ENCODE measurements around the gene SMAD3. TPM values are rescaled to one million over a fixed set of nuclear protein-coding genes. Genes with fewer than 3 reads are reported as not detected.
"Not testable (repeated sequence)": the region's sequence is repeated elsewhere in the genome, so short reads cannot be mapped to it uniquely, and the experiment has no call there.

Gene SMAD3
- 5.4 and 12.0 TPM in 2 replicates for total RNA-seq

DNA sequence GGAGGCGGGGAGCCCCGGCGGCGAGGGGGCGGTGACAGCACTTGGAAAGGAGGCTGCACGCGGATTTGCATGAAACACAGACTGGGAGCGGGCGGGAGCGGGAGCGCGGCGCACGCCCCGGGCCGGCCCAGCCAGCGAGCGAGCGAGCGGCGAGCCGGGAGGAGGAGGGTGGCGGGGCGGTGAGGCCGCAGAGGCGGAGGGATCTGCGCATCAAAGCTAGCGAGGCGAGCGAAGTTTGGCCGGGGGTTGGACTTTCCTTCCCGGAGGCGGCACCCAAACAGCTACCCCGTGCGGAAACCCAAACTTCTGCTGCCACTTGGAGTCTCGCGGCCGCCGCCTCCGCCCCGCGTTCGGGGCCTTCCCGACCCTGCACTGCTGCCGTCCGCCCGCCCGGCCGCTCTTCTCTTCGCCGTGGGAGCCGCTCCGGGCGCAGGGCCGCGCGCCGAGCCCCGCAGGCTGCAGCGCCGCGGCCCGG is at the start of gene SMAD3:
Gene SMAD3 (plus strand): TSS at position 72 of the 475 bp plus-strand sequence. CDS start 553 bp downstream, outside the sequence.
- DNase-seq (ENCODE audit: low read depth in 2 of 2) = peak; percentile 94 to 97

DNA sequence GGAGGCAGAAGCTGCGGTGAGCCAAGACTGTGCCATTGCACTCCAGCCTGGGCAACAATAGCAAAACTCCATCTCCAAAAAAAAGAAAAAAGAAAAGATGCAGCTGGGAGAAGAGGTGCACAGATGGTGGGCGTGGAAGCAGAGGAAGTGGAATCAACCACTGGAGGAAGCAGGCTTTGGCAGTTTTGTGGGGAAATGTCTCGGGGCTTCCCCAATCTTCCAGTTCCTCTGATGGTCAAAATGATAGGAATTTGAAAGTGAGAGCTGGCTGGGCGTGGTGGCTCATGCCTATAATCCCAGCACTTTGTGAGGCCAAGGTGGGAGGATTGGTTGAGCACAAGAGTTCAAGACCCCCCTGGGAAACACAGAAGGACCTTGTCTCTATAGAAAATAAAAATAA is 48.1 kb upstream of the SMAD3 start:
- DNase-seq (ENCODE audit: low read depth in 2 of 2) = peak in 1 of 2 donors; percentile 67

DNA sequence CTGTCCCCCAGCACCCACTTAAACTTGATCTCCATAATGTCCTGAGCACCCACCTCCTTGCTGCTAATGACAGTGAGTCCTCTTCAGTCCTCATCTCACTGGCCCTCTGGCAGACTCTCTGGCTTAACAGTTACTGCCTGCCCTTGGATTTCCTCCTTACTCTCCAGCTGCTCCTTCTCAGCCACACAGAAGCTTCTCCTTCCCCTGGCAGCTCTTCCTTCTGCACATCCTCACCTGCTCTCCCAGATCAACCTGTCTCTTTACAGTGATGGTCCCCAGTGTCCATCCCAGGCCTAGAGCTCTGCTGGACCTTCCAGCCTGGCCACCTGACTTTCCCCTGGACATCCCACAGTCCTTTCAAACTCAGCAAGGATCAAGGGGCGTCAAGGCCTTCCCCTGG is 47.4 kb upstream of the SMAD3 start:
- no peak for DNase-seq (ENCODE audit: low read depth in 2 of 2)

DNA sequence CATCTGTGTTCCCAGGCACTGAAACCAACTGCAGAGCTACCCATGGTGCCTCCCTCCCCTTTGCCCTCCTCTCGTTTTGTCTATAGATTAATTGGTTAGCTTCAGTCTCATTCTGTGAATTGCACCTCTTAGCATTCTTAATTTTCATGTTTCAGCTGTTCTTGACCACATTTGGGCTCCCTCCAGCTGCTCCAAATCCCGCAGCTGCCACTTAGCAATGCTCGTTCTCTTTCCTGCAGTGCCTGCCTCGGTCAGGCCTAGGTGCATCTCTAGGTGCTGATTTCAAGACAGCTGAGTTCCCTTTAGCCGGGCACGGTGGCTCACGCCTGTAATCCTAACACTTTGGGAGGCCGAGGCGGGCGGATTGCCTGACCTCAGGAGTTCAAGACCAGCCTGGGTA is 47.0 kb upstream of the SMAD3 start:
- no peak for DNase-seq (ENCODE audit: low read depth in 2 of 2)

DNA sequence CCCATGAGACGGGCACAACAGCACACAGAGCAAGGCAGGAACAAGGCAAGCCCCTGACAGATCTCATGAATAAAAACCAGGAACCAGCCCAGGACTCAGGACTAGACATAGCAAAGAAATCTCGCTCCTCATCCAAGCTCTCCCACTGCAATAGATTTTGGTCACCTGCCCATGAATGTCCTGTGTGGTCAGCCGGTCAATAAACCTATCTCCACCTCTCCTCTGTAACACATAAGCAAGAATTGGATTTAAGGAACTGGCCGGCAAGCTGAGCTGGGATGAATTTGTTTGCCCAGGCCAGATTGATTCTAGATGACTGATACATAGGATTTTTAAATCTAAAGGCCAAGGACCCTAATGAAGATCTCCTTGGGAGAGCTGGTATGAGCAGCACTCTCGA is 46.3 kb upstream of the SMAD3 start:
- no peak for DNase-seq (ENCODE audit: low read depth in 2 of 2)

DNA sequence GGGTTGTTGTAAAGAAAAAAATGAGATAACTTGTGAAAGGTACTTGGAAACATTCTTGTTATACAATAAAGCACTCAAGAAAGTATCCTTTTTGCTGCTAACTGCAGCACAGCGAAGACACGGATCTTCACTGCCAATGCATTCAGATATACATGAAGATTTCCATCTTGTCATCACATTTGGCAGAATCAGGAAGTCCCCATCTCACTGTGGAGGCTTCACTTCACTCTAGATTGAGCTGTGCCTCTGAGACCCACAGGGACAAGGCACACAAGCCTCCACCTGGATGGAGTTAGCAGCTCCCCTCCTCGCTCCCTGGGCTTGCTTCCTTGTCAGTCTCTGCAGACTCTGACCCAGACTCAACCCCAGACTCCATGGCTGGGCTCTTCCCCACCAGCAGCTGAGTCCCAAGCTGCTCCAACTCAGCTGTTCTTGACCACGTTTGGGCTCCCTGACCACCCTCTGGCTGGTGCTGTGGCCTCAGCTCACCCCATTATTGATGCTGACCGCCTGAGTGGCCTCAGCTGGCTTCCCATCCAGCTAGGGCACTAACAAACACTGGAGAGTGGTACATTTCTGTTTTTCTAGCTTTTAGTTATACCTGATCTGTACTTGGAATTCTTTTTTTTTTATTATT is 45.4 kb upstream of the SMAD3 start:
- DNase-seq (ENCODE audit: low read depth in 2 of 2) = no peak

DNA sequence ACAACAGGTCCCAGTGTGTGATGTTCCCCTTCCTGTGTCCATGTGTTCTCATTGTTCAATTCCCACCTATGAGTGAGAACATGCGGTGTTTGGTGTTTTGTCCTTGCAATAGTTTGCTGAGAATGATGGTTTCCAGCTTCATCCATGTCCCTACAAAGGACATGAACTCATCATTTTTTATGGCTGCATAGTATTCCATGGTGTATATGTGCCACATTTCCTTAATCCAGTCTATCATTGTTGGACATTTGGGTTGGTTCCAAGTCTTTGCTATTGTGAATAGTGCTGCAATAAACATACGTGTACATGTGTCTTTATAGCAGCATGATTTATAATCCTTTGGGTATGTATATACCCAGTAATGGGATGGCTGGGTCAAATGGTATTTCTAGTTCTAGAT is 44.7 kb upstream of the SMAD3 start:
- DNase-seq (ENCODE audit: low read depth in 2 of 2) = not testable (repeated sequence)

DNA sequence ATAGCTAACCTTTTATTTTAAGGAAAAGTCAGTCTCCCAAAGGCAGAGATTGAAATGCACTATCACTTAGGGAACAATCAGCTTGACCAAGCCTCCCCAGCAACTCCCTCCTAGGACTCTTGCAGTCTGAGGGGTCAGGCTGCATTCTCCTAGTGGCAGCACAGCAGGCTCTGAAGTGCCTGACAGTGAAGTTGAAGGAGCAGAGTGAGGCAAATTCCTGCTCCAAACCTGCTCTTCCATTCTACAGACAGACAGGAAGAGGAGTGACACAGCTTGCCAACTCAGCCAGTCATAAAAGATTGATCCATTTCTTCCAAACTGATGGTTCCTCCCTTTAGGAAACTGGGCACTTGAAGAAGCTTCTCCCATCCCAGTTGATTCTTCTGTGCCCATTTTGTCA is 43.9 kb upstream of the SMAD3 start:
- DNase-seq (ENCODE audit: low read depth in 2 of 2) = peak in 1 of 2 donors; percentile 31

DNA sequence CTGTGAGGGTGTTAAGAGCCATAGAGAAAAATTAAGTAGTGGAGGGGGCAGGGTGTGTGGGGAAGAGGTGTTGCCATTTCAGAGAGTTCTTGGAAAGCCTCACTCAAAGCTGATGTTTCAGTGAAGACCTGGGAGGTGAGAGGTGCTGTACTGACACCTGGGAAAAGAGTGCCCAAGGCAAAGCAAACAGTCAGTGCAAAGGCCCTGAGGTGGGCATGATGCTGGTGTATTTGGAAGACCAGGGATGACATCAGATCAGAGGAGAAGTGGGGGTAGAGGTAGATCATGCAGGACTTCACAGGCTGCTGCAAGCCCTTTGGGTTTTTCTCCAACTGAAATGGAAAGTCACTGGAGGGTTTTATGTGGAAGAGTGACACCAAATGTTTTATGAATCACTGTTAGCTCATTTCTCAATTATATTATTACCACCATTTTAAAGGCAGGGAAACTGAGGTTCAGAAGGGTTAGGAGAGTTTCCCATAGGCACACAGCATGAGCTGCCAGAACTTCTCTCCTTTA is 42.8 kb upstream of the SMAD3 start:
- DNase-seq (ENCODE audit: low read depth in 2 of 2) = no peak

DNA sequence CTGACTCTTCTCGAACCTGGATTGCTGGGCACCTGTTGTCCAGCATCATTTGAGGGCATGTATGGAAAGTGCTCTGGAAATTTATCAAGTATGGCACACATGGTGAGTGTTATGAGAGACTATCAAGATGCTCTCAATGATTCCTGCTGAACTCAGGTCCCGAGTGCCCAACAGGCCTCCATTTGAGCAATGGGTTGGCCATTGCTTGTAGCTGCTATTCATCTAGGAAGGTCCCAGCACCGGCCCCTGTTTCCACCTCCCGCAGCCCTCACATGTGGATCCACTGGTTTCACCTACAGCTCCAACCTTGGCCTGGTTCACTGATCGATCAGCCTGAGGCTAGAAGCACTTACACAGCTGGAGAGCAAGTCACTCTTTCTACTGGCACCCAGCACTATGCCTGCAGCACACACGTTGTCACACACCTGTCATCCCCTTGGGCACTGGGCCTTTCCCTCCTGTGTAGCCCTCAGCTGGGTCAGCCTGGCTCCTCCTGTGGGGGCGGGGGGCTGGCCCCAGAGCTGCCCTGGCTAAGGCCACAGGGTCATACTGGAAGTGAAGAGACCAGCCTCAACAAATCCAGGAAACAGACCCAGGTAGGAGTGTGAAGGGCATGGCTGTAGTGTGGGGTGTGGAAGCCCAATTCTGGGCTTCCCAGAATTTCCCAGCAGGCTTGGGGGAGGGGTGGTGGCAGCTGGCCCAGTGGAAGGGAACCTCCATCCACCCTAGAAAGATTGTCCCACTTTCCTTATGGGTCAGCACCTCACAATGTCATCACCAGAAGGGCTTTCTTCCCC is 41.7 kb upstream of the SMAD3 start:
- no peak for DNase-seq (ENCODE audit: low read depth in 2 of 2)

DNA sequence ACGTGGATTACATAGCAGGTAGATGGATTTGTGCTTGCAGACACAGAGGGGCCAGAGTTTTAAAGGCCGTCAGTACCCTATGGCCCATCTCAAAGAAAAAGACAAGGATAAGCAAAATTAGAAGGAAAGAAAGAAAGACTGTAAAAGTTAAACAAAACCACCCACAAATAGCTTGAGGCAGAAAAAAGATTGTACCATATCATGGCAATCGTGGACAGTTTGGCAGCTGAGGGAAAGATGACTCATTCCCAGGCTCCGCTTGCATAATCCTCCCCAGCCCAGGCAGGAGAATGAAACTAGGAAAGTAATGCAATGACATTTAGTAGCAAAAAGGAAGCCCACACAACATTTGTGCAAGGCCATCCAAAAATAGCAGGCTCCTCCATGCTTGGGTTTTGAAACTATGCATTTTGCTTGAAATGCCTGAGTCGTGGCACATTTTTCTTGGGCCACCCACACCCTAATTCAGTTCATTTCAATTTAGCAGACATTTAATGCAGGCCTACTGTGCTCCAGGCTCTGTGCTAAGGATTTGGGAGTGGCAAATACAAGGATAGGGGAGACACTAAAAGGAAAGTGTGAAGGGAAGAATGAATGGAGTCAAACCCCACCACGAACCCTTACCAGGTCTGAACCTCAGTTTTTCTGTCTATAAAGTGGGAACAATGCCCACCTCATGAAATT is 40.9 kb upstream of the SMAD3 start:
- DNase-seq (ENCODE audit: low read depth in 2 of 2) = peak; percentile 92 to 94

DNA sequence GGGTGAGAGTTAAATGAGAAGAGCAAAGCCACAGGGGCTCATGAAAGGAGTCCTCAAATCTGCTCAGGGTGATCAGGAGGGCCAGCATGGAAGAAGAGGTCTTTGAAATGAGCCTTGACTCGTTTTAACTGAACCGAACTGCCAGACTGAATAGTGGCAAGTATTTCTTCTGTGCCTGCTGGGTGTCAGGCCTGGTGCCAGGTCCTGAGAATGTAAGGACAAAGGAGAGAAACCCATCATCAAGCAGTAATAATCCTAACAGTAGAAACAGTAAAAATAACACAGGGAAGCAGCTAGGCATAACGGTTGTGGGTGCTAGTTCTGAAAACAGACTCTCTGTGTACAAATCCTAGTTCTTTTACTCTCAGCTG is 40.4 kb upstream of the SMAD3 start:
- no peak for DNase-seq (ENCODE audit: low read depth in 2 of 2)

DNA sequence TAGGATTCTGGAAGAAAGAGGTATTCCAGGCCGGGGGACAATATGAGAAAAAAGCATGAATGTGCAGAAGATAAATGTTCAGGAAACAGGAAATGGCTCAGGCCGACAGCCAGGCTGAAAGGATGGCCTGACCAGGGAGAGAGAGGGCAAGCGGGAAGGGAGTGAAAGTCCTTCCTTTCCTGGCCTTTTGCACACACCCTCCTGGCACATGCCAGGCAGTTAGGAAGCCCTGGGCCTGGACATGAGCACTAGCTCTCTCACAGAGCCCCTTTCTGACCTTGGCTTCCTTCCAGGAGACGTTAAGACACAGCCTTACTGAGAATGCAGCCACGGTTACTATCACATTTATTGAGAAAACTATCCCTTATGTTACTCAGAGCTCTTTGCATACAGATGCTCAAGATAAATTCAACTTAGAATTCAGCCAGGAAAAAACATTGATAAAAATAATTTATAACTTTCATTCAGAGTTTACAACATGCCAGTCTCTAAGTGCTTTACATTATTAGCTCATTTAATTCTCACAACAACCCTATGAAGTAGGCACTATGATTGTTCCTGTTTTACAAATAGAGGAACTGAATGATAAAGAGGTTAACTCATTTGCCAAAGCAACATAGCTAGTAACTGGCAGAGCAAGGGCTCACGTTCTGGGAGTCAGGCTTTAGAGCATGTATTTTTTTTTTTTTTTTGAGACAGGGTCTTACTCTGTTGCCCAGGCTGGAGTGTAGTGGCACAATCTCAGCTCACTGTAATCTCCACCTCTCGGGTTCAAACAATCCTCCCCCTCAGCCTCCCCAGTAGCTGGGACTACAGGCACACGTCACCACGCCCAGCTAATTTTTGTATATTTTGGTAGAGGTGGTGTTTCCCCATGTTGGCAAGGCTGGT is 39.4 kb upstream of the SMAD3 start:
- DNase-seq (ENCODE audit: low read depth in 2 of 2) = peak; percentile 68 to 71

DNA sequence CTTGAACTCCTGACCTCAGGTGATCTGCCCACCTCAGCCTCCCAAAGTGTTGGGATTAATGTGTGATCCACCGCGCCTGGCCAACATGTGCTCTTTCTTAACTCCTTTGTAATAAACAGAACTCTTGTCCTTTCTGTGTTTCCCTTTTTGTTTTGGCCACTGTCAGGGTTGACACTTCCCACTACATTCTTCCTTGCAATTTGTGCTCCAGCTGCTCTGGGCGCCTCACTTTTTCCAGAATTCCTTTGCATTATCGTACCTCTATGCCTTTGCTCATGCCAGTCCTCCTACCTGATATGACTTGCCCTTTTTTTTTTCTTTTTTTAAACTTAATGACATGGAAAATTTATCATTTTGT is 38.8 kb upstream of the SMAD3 start:
- no peak for DNase-seq (ENCODE audit: low read depth in 2 of 2)

DNA sequence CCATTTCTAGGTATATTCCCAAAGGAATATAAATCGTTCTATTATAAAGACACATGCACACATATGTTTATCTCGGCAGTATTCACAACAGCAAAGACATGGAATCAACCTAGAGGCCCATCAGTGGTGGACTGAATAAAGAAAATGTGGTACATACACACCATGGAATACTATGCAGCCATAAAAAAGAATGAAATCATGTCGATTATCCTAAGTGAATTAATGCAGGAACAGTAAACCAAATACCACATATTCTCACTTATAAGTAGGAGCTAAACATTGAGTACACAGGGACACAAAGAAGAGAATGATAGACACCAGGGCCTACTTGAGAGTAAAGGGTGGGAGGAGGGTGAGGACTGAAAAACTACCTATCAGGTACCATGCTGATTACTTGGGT is 37.0 kb upstream of the SMAD3 start:
- not testable (repeated sequence) for DNase-seq (ENCODE audit: low read depth in 2 of 2)

DNA sequence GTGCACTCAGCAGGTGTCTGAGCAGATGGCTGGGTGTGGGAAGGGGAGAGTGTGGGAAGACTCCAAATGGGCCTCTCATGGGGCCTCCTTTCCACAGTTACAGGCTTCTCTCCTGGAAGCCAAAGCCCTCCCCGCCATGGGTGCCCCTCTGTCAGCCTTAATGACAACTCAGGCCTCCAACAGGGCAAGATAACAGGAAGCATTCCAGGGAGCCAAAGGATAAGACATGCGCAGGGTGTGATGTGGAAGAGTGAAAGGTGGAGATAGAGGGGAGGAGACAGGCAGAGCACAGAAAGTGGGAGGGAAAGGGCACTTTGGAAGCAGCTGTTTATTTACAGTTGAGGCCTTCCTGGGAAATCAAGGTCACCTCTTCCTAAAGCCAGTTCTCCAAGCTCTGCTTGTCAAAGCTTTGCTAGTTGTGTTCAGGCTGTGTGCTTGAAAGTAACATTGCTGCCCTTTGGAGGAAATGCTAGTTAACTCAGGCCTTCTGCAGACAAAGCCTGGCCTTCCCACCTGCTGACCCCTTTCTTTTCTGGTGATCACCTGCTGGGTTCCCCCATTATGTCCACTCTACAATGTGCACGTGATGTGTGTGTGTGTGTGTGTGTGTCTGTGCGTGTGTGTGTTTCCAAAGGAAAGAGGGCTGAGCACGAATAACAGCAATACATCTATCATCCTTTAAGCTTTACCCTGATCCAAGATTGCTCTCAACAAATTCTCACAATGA is 35.2 kb upstream of the SMAD3 start:
- peak in 1 of 2 donors; percentile 24 for DNase-seq (ENCODE audit: low read depth in 2 of 2)

DNA sequence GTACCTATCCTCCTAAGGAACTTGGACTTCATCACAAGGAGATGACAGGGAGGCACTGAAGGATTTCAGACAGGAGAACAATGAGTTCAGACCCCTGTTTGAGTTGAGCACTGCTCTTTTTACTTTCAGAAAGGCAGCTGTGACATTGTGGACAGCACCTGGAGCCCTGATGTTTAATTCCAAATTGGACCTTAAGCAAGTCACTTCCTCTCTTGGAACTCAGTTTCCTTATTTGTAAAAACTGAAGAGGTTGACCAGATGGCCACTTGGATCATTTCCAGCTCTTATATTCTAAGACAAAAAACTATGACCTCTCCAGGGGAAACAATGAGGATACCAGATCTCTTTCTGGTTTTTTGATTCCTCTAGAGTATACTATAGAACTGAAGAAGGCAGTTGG is 34.1 kb upstream of the SMAD3 start:
- DNase-seq (ENCODE audit: low read depth in 2 of 2) = peak in 1 of 2 donors; percentile 65

DNA sequence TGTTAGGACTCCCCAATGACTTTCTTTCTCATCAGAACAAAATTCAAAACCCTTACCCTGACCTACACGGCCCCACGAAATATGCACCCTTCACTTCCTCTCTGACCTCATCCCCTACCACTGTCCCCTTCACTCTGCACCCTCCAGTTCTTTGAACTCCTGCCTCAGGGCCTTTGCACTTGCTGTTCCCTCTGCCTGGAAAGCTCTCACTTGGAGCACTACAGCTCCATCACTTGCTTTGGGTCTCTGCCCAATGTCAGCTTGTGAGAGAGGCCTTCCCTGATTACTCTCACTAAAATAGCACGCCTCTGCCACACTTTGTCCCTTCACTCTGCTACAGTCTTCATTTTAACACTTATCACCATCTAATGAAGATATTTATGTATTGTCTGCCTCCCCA is 32.8 kb upstream of the SMAD3 start:
- DNase-seq (ENCODE audit: low read depth in 2 of 2) = no peak

DNA sequence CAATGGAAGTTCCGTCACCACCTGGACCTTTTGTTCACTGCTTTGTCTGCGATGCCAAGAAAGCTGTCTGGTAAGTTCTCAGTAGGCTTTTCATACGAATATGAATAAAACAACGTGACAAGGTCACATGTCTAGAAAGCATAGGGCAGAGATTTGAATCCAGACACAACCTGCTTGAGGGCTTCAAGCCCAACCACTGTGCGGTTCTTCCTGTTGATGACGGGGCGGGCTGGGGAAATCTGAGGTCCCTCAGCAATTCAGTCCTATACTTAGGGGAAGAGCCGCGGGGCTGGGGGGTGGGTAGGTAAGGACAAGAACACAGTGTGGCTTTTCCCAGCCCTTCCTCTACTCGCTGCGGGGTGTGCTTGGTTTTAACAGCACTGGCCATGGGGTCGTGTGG is 32.4 kb upstream of the SMAD3 start:
- DNase-seq (ENCODE audit: low read depth in 2 of 2) = peak in 1 of 2 donors; percentile 30

DNA sequence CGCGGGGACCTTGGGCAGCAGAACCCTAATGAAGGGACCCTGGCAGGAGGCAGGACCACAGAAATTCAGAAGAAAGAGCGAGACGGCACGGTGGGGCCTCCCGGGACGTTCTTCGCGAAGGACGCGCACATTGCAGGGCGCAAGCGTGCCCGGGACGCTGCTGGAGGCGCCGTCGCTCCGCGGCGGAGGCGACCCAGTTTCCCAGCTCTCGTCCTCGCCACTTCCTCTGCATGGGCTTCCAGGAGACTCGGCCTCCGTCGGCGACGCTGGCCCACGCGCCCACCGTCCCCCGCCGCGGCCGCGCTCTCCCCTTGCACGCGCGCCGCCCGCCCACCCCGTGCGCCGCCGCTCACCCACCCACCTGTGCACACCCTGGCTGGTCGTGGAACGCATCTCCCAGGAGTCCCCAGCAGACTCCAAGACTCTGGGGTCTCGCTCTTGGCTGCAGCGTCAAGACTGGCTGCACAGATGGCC is 31.8 kb upstream of the SMAD3 start:
- DNase-seq (ENCODE audit: low read depth in 2 of 2) = no peak

All from lung microvascular endothelial cell (primary cell).